SJSA1 (cell line): Measurements from ENCODE around the gene EXOC1. TPM values are rescaled to one million over a fixed set of nuclear protein-coding genes. Genes with fewer than 3 reads are reported as not detected.
"Not testable (repeated sequence)": the region's sequence is repeated elsewhere in the genome, so short reads cannot be mapped to it uniquely, and the experiment has no call there.

Experiments
- DNase-seq, 2 experiments: peaks; one replicate each; pipeline ENCODE4 v3.0.0-alpha.2; 2015 to 2020; ENCODE audit warnings: low spot score in 2 of 2, low read depth in 1 of 2
- H3K27ac ChIP-seq: fragments of 250-450 bp; sonication (Bioruptor Pico); 2 replicates; pipeline ENCODE4 v1.5.1; 2020; ENCODE audit warnings: mild to moderate bottlenecking, moderate library complexity
- H3K27me3 ChIP-seq: fragments of 250-450 bp; sonication (Bioruptor Pico); replicated peaks from 2 replicates; pipeline ENCODE4 v1.5.1; 2020; ENCODE audit warnings: mild to moderate bottlenecking, moderate library complexity
- H3K36me3 ChIP-seq: fragments of 250-450 bp; sonication (Bioruptor Pico); 2 replicates; pipeline ENCODE4 v1.5.1; 2020; ENCODE audit warnings: mild to moderate bottlenecking
- H3K4me1 ChIP-seq: fragments of 250-450 bp; sonication (Bioruptor Pico); replicated peaks from 2 replicates; pipeline ENCODE4 v1.6.1; 2021; ENCODE audit warnings: mild to moderate bottlenecking
- H3K4me3 ChIP-seq: fragments of 250-450 bp; sonication (Bioruptor Pico); 2 replicates; pipeline ENCODE4 v1.5.1; 2020; ENCODE audit warnings: mild to moderate bottlenecking
- H3K9me3 ChIP-seq: fragments of 250-450 bp; sonication (Bioruptor Pico); replicated peaks from 2 replicates; pipeline ENCODE4 v1.5.1; 2020; ENCODE audit warnings: mild to moderate bottlenecking
- total RNA-seq: library from RNA; depleted of rRNA; stranded (reverse); fragments of >200 nt; shearing (Covaris generic); gene quantifications from 2 replicates; pipeline ENCODE4 v1.2.3, GENCODE V29; 2014

EXOC1 gene
- total RNA-seq, 1 experiment from 2014 or later, result 41.7 TPM

- no peak overlapping the region for H3K27ac ChIP-seq
- no peak overlapping the region for H3K4me3 ChIP-seq
- H3K27me3 ChIP-seq, result no peaks in the 10 kb centered on the region; the same call in 1 of the 2 replicates
- H3K4me1 ChIP-seq, result no peaks in the 10 kb centered on the region
- H3K9me3 ChIP-seq, result no peaks in the 10 kb centered on the region
- no peaks in the 10 kb centered on the region for H3K36me3 ChIP-seq
- no peak for DNase-seq
Observed at GRCh38 chr4:55834086-55834795, 19.2 kb upstream of the EXOC1 start.

GRCh38 chr4:55837903-55838302, 15.5 kb upstream of the EXOC1 start:
- Histone ChIP-seq H3K9me3 (no peaks in the 10 kb centered on the region; the same call in 1 of the 2 replicates), H3K4me3 (no peak overlapping the region), H3K36me3 (no peaks in the 10 kb centered on the region), H3K4me1 (0 out of 2 replicates have a peak, but pooled peaks cover 4% of the 10 kb centered on the region), H3K27ac (no peak overlapping the region), H3K27me3 (no peaks in the 10 kb centered on the region; the same call in 1 of the 2 replicates)
- DNase-seq, result no peak

- H3K36me3 ChIP-seq, result no peaks in the 10 kb centered on the region
- no peak overlapping the region for H3K27ac ChIP-seq
- H3K4me3 ChIP-seq, result no peak overlapping the region
- no peaks in the 10 kb centered on the region; the same call in 1 of the 2 replicates for H3K9me3 ChIP-seq
- DNase-seq, result no peak
- H3K4me1 ChIP-seq, result 0 out of 2 replicates have a peak, but pooled peaks cover 4% of the 10 kb centered on the region
- no peaks in the 10 kb centered on the region; the same call in 1 of the 2 replicates for H3K27me3 ChIP-seq
Observed at GRCh38 chr4:55838356-55838755, 15.1 kb upstream of the EXOC1 start.

- Histone ChIP-seq H3K9me3 (no peaks in the 10 kb centered on the region; the same call in 1 of the 2 replicates), H3K27ac (no peak overlapping the region), H3K4me3 (no peak overlapping the region), H3K36me3 (no peaks in the 10 kb centered on the region), H3K4me1 (0 out of 2 replicates have a peak, but pooled peaks cover 4% of the 10 kb centered on the region), H3K27me3 (no peaks in the 10 kb centered on the region; the same call in 1 of the 2 replicates)
- no peak for DNase-seq
Observed at GRCh38 chr4:55838952-55839351, 14.5 kb upstream of the EXOC1 start.

GRCh38 chr4:55840956-55841355, 12.5 kb upstream of the EXOC1 start:
- Histone ChIP-seq H3K27ac (no peak overlapping the region), H3K9me3 (no peaks in the 10 kb centered on the region; the same call in 1 of the 2 replicates), H3K36me3 (no peaks in the 10 kb centered on the region), H3K4me1 (0 out of 2 replicates have a peak, but pooled peaks cover 4% of the 10 kb centered on the region), H3K4me3 (no peak overlapping the region), H3K27me3 (no peaks in the 10 kb centered on the region)
- DNase-seq, result no peak

- not testable (repeated sequence) for H3K27ac ChIP-seq, H3K4me3 ChIP-seq, H3K27me3 ChIP-seq, H3K9me3 ChIP-seq, H3K36me3 ChIP-seq, H3K4me1 ChIP-seq, DNase-seq
Observed at GRCh38 chr4:55841373-55842239, 11.8 kb upstream of the EXOC1 start.

- not testable (repeated sequence) for H3K27ac ChIP-seq, H3K4me3 ChIP-seq, H3K9me3 ChIP-seq, H3K36me3 ChIP-seq, H3K4me1 ChIP-seq, H3K27me3 ChIP-seq, DNase-seq
Observed at GRCh38 chr4:55842312-55842711, 11.1 kb upstream of the EXOC1 start.

GRCh38 chr4:55849724-55850123, 3.7 kb upstream of the EXOC1 start:
- no peaks in the 10 kb centered on the region for H3K27me3 ChIP-seq
- DNase-seq, result no peak
- H3K27ac ChIP-seq, result no peak overlapping the region
- no peaks in the 10 kb centered on the region for H3K36me3 ChIP-seq
- H3K4me1 ChIP-seq, result peaks cover 3% of the 10 kb centered on the region
- no peaks in the 10 kb centered on the region for H3K9me3 ChIP-seq
- H3K4me3 ChIP-seq, result no peak overlapping the region

- Histone ChIP-seq H3K4me3 (no peak overlapping the region), H3K27ac (no peak overlapping the region), H3K9me3 (no peaks in the 10 kb centered on the region), H3K4me1 (peaks cover 7% of the 10 kb centered on the region), H3K36me3 (no peaks in the 10 kb centered on the region), H3K27me3 (no peaks in the 10 kb centered on the region)
- DNase-seq, result no peak
Observed at GRCh38 chr4:55851885-55852284, 1.6 kb upstream of the EXOC1 start.

GRCh38 chr4:55854129-55854528, 681 bp downstream of the EXOC1 start:
- Histone ChIP-seq H3K36me3 (0 out of 2 replicates have a peak, but pooled peaks cover 5% of the 10 kb centered on the region), H3K4me3 (peak overlapping the region; percentile 73), H3K27me3 (no peaks in the 10 kb centered on the region), H3K9me3 (no peaks in the 10 kb centered on the region), H3K27ac (no peak overlapping the region), H3K4me1 (peaks cover 7% of the 10 kb centered on the region)
- no peak for DNase-seq

- Histone ChIP-seq H3K27ac (no peak overlapping the region), H3K36me3 (peaks cover 12% of the 10 kb centered on the region; the same call in 1 of the 2 replicates), H3K9me3 (no peaks in the 10 kb centered on the region), H3K4me3 (no peak overlapping the region), H3K4me1 (peaks cover 7% of the 10 kb centered on the region), H3K27me3 (no peaks in the 10 kb centered on the region)
- DNase-seq, result no peak
Observed at GRCh38 chr4:55857586-55857985, 4.1 kb downstream of the EXOC1 start.

GRCh38 chr4:55859711-55860110, 6.3 kb downstream of the EXOC1 start:
- H3K36me3 ChIP-seq, result peaks cover 12% of the 10 kb centered on the region; the same call in 1 of the 2 replicates
- H3K27me3 ChIP-seq, result no peaks in the 10 kb centered on the region
- no peak overlapping the region for H3K27ac ChIP-seq
- no peak for DNase-seq
- H3K4me1 ChIP-seq, result peaks cover 4% of the 10 kb centered on the region
- H3K4me3 ChIP-seq, result no peak overlapping the region
- H3K9me3 ChIP-seq, result no peaks in the 10 kb centered on the region

- H3K36me3 ChIP-seq, result peaks cover 14% of the 10 kb centered on the region
- peaks cover 21% of the 10 kb centered on the region for H3K4me1 ChIP-seq
- no peak for DNase-seq
- no peak overlapping the region for H3K27ac ChIP-seq
- no peaks in the 10 kb centered on the region for H3K9me3 ChIP-seq
- H3K4me3 ChIP-seq, result no peak overlapping the region
- H3K27me3 ChIP-seq, result no peaks in the 10 kb centered on the region
Observed at GRCh38 chr4:55864577-55865223, 11.3 kb downstream of the EXOC1 start.
